Esophagus squamous epithelium (tissue), 5 donors: ENCODE measurements around the gene PRPF4. TPM values are rescaled to one million over a fixed set of nuclear protein-coding genes. Genes with fewer than 3 reads are reported as not detected.
A peak's percentile ranks its signal among the peaks of the same experiment; 100 is the strongest.

ENCODE experiments used
- DNase-seq: peaks from one replicate; lab custom pipeline; 2025; lab: John Stamatoyannopoulos, UW
- H3K27ac ChIP-seq, 4 donors: fragments of 200-600 bp; sonication (generic); one replicate each; pipeline ENCODE4 v1.5.1; 2016 to 2019; ENCODE audit warnings: mild to moderate bottlenecking in 1 of 4
- H3K27me3 ChIP-seq, 4 donors: fragments of 200-600 bp; sonication (generic); 1 replicate in 3 of 4; 2 replicates in 1 of 4; pipeline versions ENCODE4 v1.5.1 to v1.6.0; 2017 to 2021; ENCODE audit warnings: antibody characterized with exemption in 1 of 4
- H3K36me3 ChIP-seq, 3 donors: fragments of 200-600 bp; sonication (generic); one replicate each; pipeline ENCODE4 v1.5.1; 2016 to 2019
- H3K4me1 ChIP-seq, 3 donors: fragments of 200-600 bp; sonication (generic); one replicate each; pipeline ENCODE4 v1.5.1; 2017 to 2019
- H3K4me3 ChIP-seq, 4 donors: fragments of 200-600 bp; sonication (generic); 1 replicate in 3 of 4; 2 replicates in 1 of 4; pipeline ENCODE4 v1.5.1; 2016 to 2019; ENCODE audit warnings: mild to moderate bottlenecking in 2 of 4, moderate library complexity in 1 of 4
- H3K9me3 ChIP-seq, 3 donors: fragments of 200-600 bp; sonication (generic); one replicate each; pipeline ENCODE4 v1.5.1; 2016 to 2019
- POLR2A ChIP-seq, 4 donors: fragments of 450-650 bp; IDR thresholded peaks; one replicate each; pipeline ENCODE4 v1.6.1; 2017; ENCODE audit warnings: antibody characterized with exemption in 4 of 4, mild to moderate bottlenecking in 4 of 4, moderate library complexity in 3 of 4
- WGBS, 2 donors: methylation state at CpG; one replicate each; pipeline ENCODE4 v1.1.5; 2018; 5-methylcytosine and 5-hydroxymethylcytosine counted together
- intact Hi-C: fragments of 100-400 bp; cut with DNase I; formaldehyde crosslinking; loops from one replicate; pipeline ENCODE4 v1.15.0; 2022
- total RNA-seq, 4 donors: library from RNA; depleted of rRNA; stranded (reverse); fragments of >200 nt; gene quantifications; one replicate each; pipeline ENCODE4 v1.1.0, GENCODE V29; 2016
- TF ChIP-seq, protein P1 (sequence below), 6 experiments: fragments of 450-650 bp in 4 of 6; fragments of 200-600 bp in 2 of 6; sonication (generic) in 2 of 6; IDR thresholded peaks; one replicate each; pipeline ENCODE4 v1.5.1; 2016 to 2019; ENCODE audit warnings: antibody characterized with exemption in 6 of 6, mild to moderate bottlenecking in 4 of 6, moderate library complexity in 4 of 6
- donor health status: DM: yes; HTN: yes; CAD: no.

PRPF4 gene
- total RNA-seq, 4 donors from 2014 or later: 11.4 to 19.0 (median 17.4) TPM

GRCh38 chr9:113328045-113328782, 52.8 kb downstream of the PRPF4 start:
- H3K4me1 ChIP-seq: no peaks in the 10 kb centered on the region
- intact Hi-C loops: no loop called here
- TF ChIP-seq POLR2A (IDR thresholded peaks at IDR 0.05): no peak
- TF ChIP-seq, protein P1, sequence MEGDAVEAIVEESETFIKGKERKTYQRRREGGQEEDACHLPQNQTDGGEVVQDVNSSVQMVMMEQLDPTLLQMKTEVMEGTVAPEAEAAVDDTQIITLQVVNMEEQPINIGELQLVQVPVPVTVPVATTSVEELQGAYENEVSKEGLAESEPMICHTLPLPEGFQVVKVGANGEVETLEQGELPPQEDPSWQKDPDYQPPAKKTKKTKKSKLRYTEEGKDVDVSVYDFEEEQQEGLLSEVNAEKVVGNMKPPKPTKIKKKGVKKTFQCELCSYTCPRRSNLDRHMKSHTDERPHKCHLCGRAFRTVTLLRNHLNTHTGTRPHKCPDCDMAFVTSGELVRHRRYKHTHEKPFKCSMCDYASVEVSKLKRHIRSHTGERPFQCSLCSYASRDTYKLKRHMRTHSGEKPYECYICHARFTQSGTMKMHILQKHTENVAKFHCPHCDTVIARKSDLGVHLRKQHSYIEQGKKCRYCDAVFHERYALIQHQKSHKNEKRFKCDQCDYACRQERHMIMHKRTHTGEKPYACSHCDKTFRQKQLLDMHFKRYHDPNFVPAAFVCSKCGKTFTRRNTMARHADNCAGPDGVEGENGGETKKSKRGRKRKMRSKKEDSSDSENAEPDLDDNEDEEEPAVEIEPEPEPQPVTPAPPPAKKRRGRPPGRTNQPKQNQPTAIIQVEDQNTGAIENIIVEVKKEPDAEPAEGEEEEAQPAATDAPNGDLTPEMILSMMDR (IDR thresholded peaks at IDR 0.05): no peak
- 88 to 93% methylated on average over 3 of the region's 3 CpGs for WGBS, 2 donors
- no peak overlapping the region for H3K27ac ChIP-seq
- no peaks in the 10 kb centered on the region for H3K9me3 ChIP-seq
- peaks cover 0 to 20% (median 0%) of the 10 kb centered on the region in 3 donors for H3K36me3 ChIP-seq
- DNase-seq: no peak
- no peak overlapping the region for H3K4me3 ChIP-seq
- no peaks in the 10 kb centered on the region for H3K27me3 ChIP-seq

DNA sequence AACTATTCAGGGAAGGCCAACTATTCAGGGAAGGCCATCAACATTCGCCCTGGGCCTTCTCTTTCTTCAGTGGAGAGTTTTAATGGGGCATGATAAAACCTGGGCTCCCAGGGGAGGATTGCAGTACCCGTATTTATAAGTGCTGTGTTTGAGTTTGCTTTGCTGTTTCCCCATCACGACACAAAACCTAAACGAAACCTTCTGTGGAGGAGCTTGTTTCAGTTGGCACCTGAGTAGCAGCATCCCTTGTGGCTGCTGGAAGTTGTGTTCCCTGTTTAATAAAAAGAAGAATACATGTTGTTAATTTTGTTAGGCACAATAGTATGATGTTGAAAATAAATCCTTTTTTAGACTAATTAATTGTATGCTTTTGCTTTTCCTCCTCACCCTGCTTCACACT, 56.3 kb downstream of the PRPF4 start:
- intact Hi-C loops: no loop called here
- Histone ChIP-seq H3K27me3 (no peaks in the 10 kb centered on the region), H3K4me1 (no peaks in the 10 kb centered on the region), H3K36me3 (peaks cover 0 to 20% (median 0%) of the 10 kb centered on the region in 3 donors), H3K9me3 (no peaks in the 10 kb centered on the region), H3K4me3 (no peak overlapping the region), H3K27ac (no peak overlapping the region)
- TF ChIP-seq, protein P1 (IDR thresholded peaks at IDR 0.05): no peak
- TF ChIP-seq POLR2A (IDR thresholded peaks at IDR 0.05): no peak
- DNase-seq: no peak
- WGBS, 2 donors: 53 to 74% methylated on average over 4 of the region's 4 CpGs

DNA sequence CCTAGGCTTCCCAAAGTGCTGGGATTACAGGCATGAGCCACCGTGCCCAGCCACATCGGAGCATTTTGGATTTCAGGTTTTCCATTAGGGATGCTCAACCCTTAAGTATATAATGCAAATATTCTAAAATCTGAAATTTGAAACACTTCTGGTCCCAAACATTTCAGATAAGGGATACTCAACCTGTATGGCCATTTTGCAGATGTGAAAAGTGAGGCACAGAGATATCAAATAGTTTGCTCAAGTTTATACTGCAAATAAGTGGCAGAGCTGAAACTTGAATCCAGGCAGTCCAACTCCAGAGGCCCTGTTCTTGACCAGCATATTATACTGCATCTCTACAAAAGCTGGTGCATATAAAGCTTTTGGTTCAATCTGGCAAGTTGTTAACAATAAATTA, 62.3 kb downstream of the PRPF4 start:
- Histone ChIP-seq H3K27me3 (no peaks in the 10 kb centered on the region), H3K9me3 (no peaks in the 10 kb centered on the region), H3K4me1 (peaks cover 10 to 35% (median 20%) of the 10 kb centered on the region in 3 donors), H3K4me3 (no peak overlapping the region), H3K27ac (no peak overlapping the region), H3K36me3 (no peaks in the 10 kb centered on the region)
- TF ChIP-seq, protein P1 (IDR thresholded peaks at IDR 0.05): no peak
- TF ChIP-seq POLR2A (IDR thresholded peaks at IDR 0.05): no peak
- WGBS, 2 donors: 81 to 100% methylated on average over 2 of the region's 2 CpGs
- intact Hi-C loops: no loop called here
- no peak for DNase-seq

GRCh38 chr9:113340011-113340699, 64.7 kb downstream of the PRPF4 start, which contains the start of gene WDR31:
Gene WDR31 (minus strand): TSS chr9:113340275. CDS start chr9:113332022, 8,253 bp downstream.
- WGBS, 2 donors: 0 to 2% methylated on average over 12 to 22 of the region's 46 CpGs
- no peaks in the 10 kb centered on the region for H3K36me3 ChIP-seq
- peak in 1 of 4 donors; percentile 49 for TF ChIP-seq POLR2A (IDR thresholded peaks at IDR 0.05)
- TF ChIP-seq, protein P1 (IDR thresholded peaks at IDR 0.05): peak in 1 of 6 experiments; percentile 5
- peaks cover 10 to 53% (median 27%) of the 10 kb centered on the region in 3 donors for H3K4me1 ChIP-seq
- no peaks in the 10 kb centered on the region for H3K27me3 ChIP-seq
- intact Hi-C loops: no loop called here
- peak within 1 kb of the TSS; percentile 57 to 94 (median 82) for H3K4me3 ChIP-seq
- H3K27ac ChIP-seq: peak within 1 kb of the TSS; percentile 80 to 91 (median 90)
- DNase-seq: peak; percentile 36
- H3K9me3 ChIP-seq: no peaks in the 10 kb centered on the region
